H7 (cell line): ENCODE results near the gene ASTL. TPM values are rescaled to one million over a fixed set of nuclear protein-coding genes. Genes with fewer than 3 reads are reported as not detected.
A peak's percentile ranks its signal among the peaks of the same experiment; 100 is the strongest.
"Not testable (repeated sequence)": the region's sequence is repeated elsewhere in the genome, so short reads cannot be mapped to it uniquely, and the experiment has no call there.

ENCODE experiments used
- DNase-seq: peaks from one replicate; pipeline ENCODE4 v3.0.0; 2012
- H3K27me3 ChIP-seq: 2 replicates; pipeline ENCODE4 v1.6.0; 2011; ENCODE audit warnings: mild to moderate bottlenecking, low read length; ENCODE audit not compliant: control insufficient read depth, insufficient read depth
- H3K36me3 ChIP-seq: replicated peaks from 2 replicates; pipeline ENCODE4 v1.5.1; 2011; ENCODE audit warnings: low read length; ENCODE audit not compliant: control insufficient read depth, insufficient read depth
- H3K4me3 ChIP-seq: 2 replicates; pipeline ENCODE4 v1.5.1; 2011; ENCODE audit warnings: low read depth, mild to moderate bottlenecking, control low read depth, low read length, moderate library complexity; ENCODE audit not compliant: insufficient read depth
- total RNA-seq: library from RNA; depleted of rRNA; stranded (reverse); fragments of >200 nt; shearing (Covaris generic); gene quantifications from 2 replicates; pipeline ENCODE4 v1.2.3, GENCODE V29; 2014

Gene ASTL
- total RNA-seq, 1 experiment from 2014 or later, result not detected

DNA sequence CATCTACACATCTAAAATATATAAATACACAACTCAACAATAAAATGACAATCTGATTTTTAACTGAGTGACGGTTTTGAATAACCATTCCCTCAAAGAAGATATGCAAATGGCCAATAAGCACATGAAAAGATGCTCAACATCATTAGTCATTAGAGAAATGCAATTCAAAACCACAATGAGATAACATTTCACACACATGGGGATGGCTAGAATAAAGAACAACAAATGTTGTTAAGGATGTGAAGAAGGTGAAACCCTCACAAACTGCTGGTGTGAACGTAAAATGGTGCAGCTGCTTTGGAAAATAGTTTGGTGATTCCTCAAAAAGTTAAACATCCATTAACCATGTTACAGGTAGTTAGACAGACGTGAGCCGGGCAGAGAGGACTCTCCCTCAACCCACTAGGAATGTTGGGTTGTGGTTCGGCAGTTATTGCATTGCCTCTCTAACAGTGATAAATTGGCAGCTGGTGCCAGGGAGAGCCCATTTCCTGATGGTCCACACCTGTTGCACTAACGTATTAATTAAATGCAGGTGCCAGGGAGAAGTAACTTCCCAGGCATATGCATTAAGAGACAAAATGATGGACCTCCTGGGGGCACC, 29.2 kb upstream of the ASTL start:
- H3K4me3 ChIP-seq, result no peak overlapping the region
- H3K27me3 ChIP-seq, result no peaks in the 10 kb centered on the region
- H3K36me3 ChIP-seq, result no peaks in the 10 kb centered on the region
- DNase-seq, result no peak

- no peaks in the 10 kb centered on the region for H3K36me3 ChIP-seq
- no peak overlapping the region for H3K4me3 ChIP-seq
- peak; percentile 88 for DNase-seq
- no peaks in the 10 kb centered on the region for H3K27me3 ChIP-seq
Measured at GRCh38 chr2:96164459-96165184, 26.3 kb upstream of the ASTL start.

GRCh38 chr2:96163768-96164429, 25.6 kb upstream of the ASTL start:
- no peak overlapping the region for H3K4me3 ChIP-seq
- DNase-seq, result peak; percentile 47
- H3K27me3 ChIP-seq, result no peaks in the 10 kb centered on the region
- no peaks in the 10 kb centered on the region for H3K36me3 ChIP-seq

DNA sequence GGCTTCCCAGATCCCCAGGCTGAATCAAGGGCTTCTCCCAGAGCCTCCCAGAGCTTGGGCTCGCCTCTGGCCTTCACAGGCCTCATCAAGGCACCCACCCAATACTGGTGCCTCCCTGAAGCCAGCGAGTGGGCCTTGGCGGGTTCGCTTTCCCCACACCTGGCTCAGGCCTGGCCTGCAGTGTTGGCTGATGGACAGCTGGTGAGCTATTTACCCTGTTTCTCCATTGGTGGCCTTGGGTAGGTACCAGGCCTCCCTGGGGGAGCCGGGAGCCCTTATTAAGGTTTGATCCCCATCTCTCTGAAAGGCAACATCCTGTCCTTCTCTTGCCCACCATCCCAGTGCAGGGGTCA, 25.1 kb upstream of the ASTL start:
- no peaks in the 10 kb centered on the region for H3K36me3 ChIP-seq
- H3K27me3 ChIP-seq, result no peaks in the 10 kb centered on the region; the same call in 1 of the 2 replicates
- DNase-seq, result no peak
- no peak overlapping the region for H3K4me3 ChIP-seq

- Histone ChIP-seq H3K4me3 (no peak overlapping the region), H3K36me3 (no peaks in the 10 kb centered on the region), H3K27me3 (no peaks in the 10 kb centered on the region; the same call in 1 of the 2 replicates)
- DNase-seq, result no peak
Measured at GRCh38 chr2:96161898-96162297, 23.6 kb upstream of the ASTL start.

GRCh38 chr2:96160366-96160765, 22.1 kb upstream of the ASTL start:
- not testable (repeated sequence) for DNase-seq, H3K27me3 ChIP-seq, H3K4me3 ChIP-seq, H3K36me3 ChIP-seq

DNA sequence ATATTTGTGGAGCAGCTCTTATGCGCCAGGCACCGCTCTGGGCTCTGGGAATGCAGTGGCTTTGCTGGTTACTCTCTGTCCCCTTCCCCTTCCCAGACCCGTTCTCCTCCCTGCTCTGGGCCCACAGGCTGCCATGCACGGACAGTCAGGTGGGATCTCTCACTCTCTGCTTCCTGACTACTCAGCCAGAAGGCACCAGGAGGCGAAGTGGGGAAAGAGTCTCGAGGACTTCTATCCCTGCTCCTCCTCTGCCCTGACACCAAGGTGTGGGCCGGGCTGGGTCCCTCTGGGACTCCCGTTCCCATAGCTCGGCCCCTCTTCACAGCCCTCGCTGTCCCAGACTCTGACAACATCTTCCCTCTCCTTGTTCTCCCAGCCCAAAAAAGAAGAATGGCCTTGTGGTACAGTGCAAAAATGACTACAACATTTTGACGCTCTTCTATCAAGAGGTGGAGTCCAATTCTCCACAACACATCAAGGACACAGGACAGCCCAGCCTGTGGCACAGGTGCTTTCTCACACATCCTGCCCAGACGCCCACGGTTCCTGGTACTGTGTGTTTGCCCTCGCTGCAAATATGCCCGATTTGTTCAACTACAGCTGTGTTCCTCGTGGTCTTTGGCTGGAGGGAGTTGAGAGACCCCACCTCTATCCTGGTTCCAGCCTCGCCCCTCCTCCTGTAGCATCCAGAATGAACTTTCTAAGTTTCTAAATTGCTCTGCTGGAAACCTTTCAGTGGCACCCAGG, 21.0 kb upstream of the ASTL start:
- DNase-seq, result peak; percentile 44
- H3K4me3 ChIP-seq, result no peak overlapping the region
- no peaks in the 10 kb centered on the region; the same call in 1 of the 2 replicates for H3K27me3 ChIP-seq
- H3K36me3 ChIP-seq, result no peaks in the 10 kb centered on the region

GRCh38 chr2:96158554-96158940, 20.2 kb upstream of the ASTL start:
- Histone ChIP-seq H3K36me3 (no peaks in the 10 kb centered on the region), H3K27me3 (no peaks in the 10 kb centered on the region; the same call in 1 of the 2 replicates), H3K4me3 (no peak overlapping the region)
- DNase-seq, result peak; percentile 51

GRCh38 chr2:96157649-96158553, 19.6 kb upstream of the ASTL start:
- no peak overlapping the region for H3K4me3 ChIP-seq
- peak; percentile 62 for DNase-seq
- H3K36me3 ChIP-seq, result no peaks in the 10 kb centered on the region
- no peaks in the 10 kb centered on the region; the same call in 1 of the 2 replicates for H3K27me3 ChIP-seq

GRCh38 chr2:96156926-96157648, 18.8 kb upstream of the ASTL start:
- H3K36me3 ChIP-seq, result no peaks in the 10 kb centered on the region
- peak; percentile 34 for DNase-seq
- H3K27me3 ChIP-seq, result no peaks in the 10 kb centered on the region; the same call in 1 of the 2 replicates
- no peak overlapping the region for H3K4me3 ChIP-seq

DNA sequence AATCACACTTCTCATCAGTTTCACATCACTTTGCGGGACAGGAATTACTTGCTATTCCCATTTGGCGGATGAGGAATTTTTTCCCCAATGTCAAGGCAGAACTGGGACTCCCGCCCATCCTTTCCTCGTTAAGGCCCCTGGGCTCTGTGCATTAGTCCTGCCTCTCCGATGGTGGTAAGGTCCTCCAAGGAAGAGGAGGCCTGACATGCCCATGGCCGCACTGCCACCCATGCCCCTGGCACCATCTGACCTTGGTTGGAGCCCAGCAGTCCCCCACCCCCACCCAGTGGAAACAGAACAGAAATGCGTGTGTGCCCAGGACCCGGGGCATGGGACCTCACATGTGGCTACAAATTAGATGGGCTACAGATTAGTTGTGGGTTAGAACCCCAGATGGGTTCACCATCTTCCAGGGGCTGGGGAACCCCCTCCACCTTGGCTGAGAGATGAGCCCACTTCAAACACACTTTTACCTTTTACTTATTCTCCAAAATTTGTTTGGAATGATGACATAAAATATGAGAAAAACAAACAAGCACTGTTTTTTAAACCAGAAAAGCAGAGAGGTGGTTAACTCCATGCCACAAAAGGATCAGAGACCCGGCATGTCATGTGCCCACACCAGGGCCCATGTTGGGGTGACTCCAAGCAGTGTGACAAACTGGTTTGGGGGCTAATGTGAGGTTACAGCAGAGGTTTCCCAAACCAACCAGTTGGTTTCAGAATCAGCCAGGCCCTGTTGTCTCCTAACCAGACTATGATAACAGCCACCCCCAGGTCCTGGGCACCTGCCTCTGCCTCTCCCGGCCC, 17.9 kb upstream of the ASTL start:
- DNase-seq, result peak; percentile 22
- Histone ChIP-seq H3K36me3 (no peaks in the 10 kb centered on the region), H3K27me3 (no peaks in the 10 kb centered on the region; the same call in 1 of the 2 replicates), H3K4me3 (no peak overlapping the region)

GRCh38 chr2:96154506-96155380, 16.4 kb upstream of the ASTL start:
- DNase-seq, result peak; percentile 49
- no peaks in the 10 kb centered on the region; the same call in 1 of the 2 replicates for H3K27me3 ChIP-seq
- no peak overlapping the region for H3K4me3 ChIP-seq
- H3K36me3 ChIP-seq, result no peaks in the 10 kb centered on the region
